Sigmoid colon (tissue), 4 donors: ENCODE data around the gene CENPU.

Experiments
- CTCF ChIP-seq, 4 experiments: fragments of 450-650 bp in 3 of 4; fragments of 200-600 bp in 1 of 4; IDR thresholded peaks; one replicate each; pipeline ENCODE4 v1.5.1; 2016 to 2019; ENCODE audit warnings: antibody characterized with exemption in 4 of 4, mild to moderate bottlenecking in 3 of 4, moderate library complexity in 2 of 4
- EP300 ChIP-seq, 4 donors: sonication (generic); formaldehyde crosslinking; IDR thresholded peaks; one replicate each; pipeline ENCODE4 v1.6.1; 2017; ENCODE audit warnings: antibody characterized with exemption in 4 of 4
- POLR2AphosphoS5 ChIP-seq, 4 donors: sonication (generic); formaldehyde crosslinking; IDR thresholded peaks; one replicate each; pipeline ENCODE4 v1.6.1; 2017; ENCODE audit warnings: antibody characterized with exemption in 4 of 4

GRCh38 chr4:184778325-184778724 lies 44.4 kb upstream of the CENPU start:
- TF ChIP-seq POLR2AphosphoS5 (IDR thresholded peaks at IDR 0.05) (peak in 1 of 4 donors; percentile 4), EP300 (IDR thresholded peaks at IDR 0.05) (no peak), CTCF (IDR thresholded peaks at IDR 0.05) (no peak)
